Esophagus muscularis mucosa (tissue), 4 donors: ENCODE measurements around the gene DIP2C. TPM values are rescaled to one million over a fixed set of nuclear protein-coding genes. Genes with fewer than 3 reads are reported as not detected.

Experiments
- DNase-seq: peaks from one replicate; pipeline ENCODE4 v3.0.0-alpha.2; 2017; ENCODE audit errors: extremely low spot score
- H3K27ac ChIP-seq, 4 donors: fragments of 200-600 bp; sonication (generic); replicated peaks in 1 of 4; 1 replicate in 3 of 4; 2 replicates in 1 of 4; pipeline ENCODE4 v1.5.1; 2016 to 2019; ENCODE audit warnings: mild to moderate bottlenecking in 1 of 4
- H3K27me3 ChIP-seq, 4 donors: fragments of 200-600 bp; sonication (generic); one replicate each; pipeline versions ENCODE4 v1.5.1 to v1.6.0; 2016 to 2019
- H3K36me3 ChIP-seq, 4 donors: fragments of 200-600 bp; sonication (generic); one replicate each; pipeline ENCODE4 v1.5.1; 2016 to 2019
- H3K4me1 ChIP-seq, 4 donors: fragments of 200-600 bp; sonication (generic); one replicate each; pipeline ENCODE4 v1.5.1; 2016 to 2019
- H3K4me3 ChIP-seq, 4 donors: fragments of 200-600 bp; sonication (generic); 1 replicate in 2 of 4; 2 replicates in 2 of 4; pipeline ENCODE4 v1.5.1; 2016 to 2019; ENCODE audit warnings: mild to moderate bottlenecking in 4 of 4, moderate library complexity in 1 of 4
- H3K9me3 ChIP-seq, 4 donors: fragments of 200-600 bp; sonication (generic); 1 replicate in 3 of 4; 2 replicates in 1 of 4; pipeline ENCODE4 v1.5.1; 2016 to 2019
- CTCF ChIP-seq, 3 experiments: fragments of 200-600 bp in 2 of 3; fragments of 450-650 bp in 1 of 3; sonication (generic) in 2 of 3; IDR thresholded peaks; one replicate each; pipeline ENCODE4 v1.5.1; 2017 to 2019; ENCODE audit warnings: antibody characterized with exemption in 3 of 3, mild to moderate bottlenecking in 2 of 3, moderate library complexity in 1 of 3
- EP300 ChIP-seq: sonication (generic); formaldehyde crosslinking; IDR thresholded peaks from one replicate; pipeline ENCODE4 v1.6.1; 2017; ENCODE audit warnings: antibody characterized with exemption
- POLR2A ChIP-seq: fragments of 450-650 bp; IDR thresholded peaks from one replicate; pipeline ENCODE4 v1.6.1; 2017; ENCODE audit warnings: antibody characterized with exemption, moderate library complexity, mild to moderate bottlenecking, low read depth
- POLR2AphosphoS5 ChIP-seq, 2 donors: sonication (generic); formaldehyde crosslinking; IDR thresholded peaks; one replicate each; pipeline ENCODE4 v1.6.1; 2017; ENCODE audit warnings: antibody characterized with exemption in 2 of 2
- WGBS: methylation state at CpG from one replicate; pipeline ENCODE4 v1.1.5; 2018; 5-methylcytosine and 5-hydroxymethylcytosine counted together
- intact Hi-C: fragments of 100-400 bp; cut with DNase I; formaldehyde crosslinking; loops from one replicate; pipeline ENCODE4 v1.15.1; 2023
- total RNA-seq, 4 donors: library from RNA; depleted of rRNA; stranded (reverse); fragments of >200 nt; gene quantifications; one replicate each; pipeline versions ENCODE4 v1.1.0 to v1.2.1, GENCODE V29; 2016

Gene DIP2C
- total RNA-seq, 4 donors from 2014 or later = 38.6 to 66.4 (median 55.7) TPM

- Histone ChIP-seq H3K27ac (peak overlapping the region in 3 of 4 donors; percentile 7 to 98 (median 95)), H3K4me1 (peaks cover 43 to 77% (median 73%) of the 10 kb centered on the region in 4 donors), H3K27me3 (no peaks in the 10 kb centered on the region), H3K36me3 (no peaks in the 10 kb centered on the region), H3K4me3 (no peak overlapping the region), H3K9me3 (no peaks in the 10 kb centered on the region)
- WGBS = 86% methylated on average over 7 of the region's 7 CpGs
- no peak for TF ChIP-seq EP300
- no peak for TF ChIP-seq POLR2A
- TF ChIP-seq POLR2AphosphoS5 (IDR thresholded peaks at IDR 0.05) = no peak
- TF ChIP-seq CTCF (IDR thresholded peaks at IDR 0.05) = no peak
- peak; percentile 64 for DNase-seq
- intact Hi-C loops = loop anchor here (10.0 kb wide), 1 partner anchor 61 kb away; no protein-coding TSS in a partner anchor
Observed at GRCh38 chr10:685613-686012, 3.9 kb downstream of the DIP2C start.

- TF ChIP-seq EP300 (peak; percentile 81), CTCF (IDR thresholded peaks at IDR 0.05) (peak in 2 of 3 experiments; percentile 20 to 28), POLR2A (no peak), POLR2AphosphoS5 (IDR thresholded peaks at IDR 0.05) (peak; percentile 68 to 72)
- Histone ChIP-seq H3K36me3 (no peaks in the 10 kb centered on the region), H3K4me3 (peak overlapping the region; percentile 31 to 51 (median 39)), H3K27ac (peak overlapping the region; percentile 76 to 95 (median 84)), H3K9me3 (no peaks in the 10 kb centered on the region), H3K4me1 (peaks cover 50 to 82% (median 78%) of the 10 kb centered on the region in 4 donors), H3K27me3 (no peaks in the 10 kb centered on the region)
- 37% methylated on average over 23 of the region's 23 CpGs for WGBS
- no peak for DNase-seq
- intact Hi-C loops = loop anchor here (10.0 kb wide), 1 partner anchor 59 kb away; no protein-coding TSS in a partner anchor
Observed at GRCh38 chr10:683448-684071, 5.9 kb downstream of the DIP2C start.

- WGBS = 74% methylated on average over 14 of the region's 14 CpGs
- peak overlapping the region; percentile 76 to 95 (median 84) for H3K27ac ChIP-seq
- H3K9me3 ChIP-seq = no peaks in the 10 kb centered on the region
- H3K4me3 ChIP-seq = peak overlapping the region; percentile 31 to 51 (median 39)
- H3K27me3 ChIP-seq = no peaks in the 10 kb centered on the region
- DNase-seq = no peak
- no peaks in the 10 kb centered on the region for H3K36me3 ChIP-seq
- intact Hi-C loops = loop anchor here (10.0 kb wide), 1 partner anchor 58 kb away; no protein-coding TSS in a partner anchor
- H3K4me1 ChIP-seq = peaks cover 50 to 83% (median 78%) of the 10 kb centered on the region in 4 donors
- no peak for TF ChIP-seq POLR2AphosphoS5 (IDR thresholded peaks at IDR 0.05)
- no peak for TF ChIP-seq EP300
- TF ChIP-seq CTCF (IDR thresholded peaks at IDR 0.05) = no peak
- TF ChIP-seq POLR2A = no peak
Observed at GRCh38 chr10:682931-683447, 6.5 kb downstream of the DIP2C start.

GRCh38 chr10:681670-682318, 7.7 kb downstream of the DIP2C start:
- Histone ChIP-seq H3K4me1 (peaks cover 53 to 82% (median 76%) of the 10 kb centered on the region in 4 donors), H3K9me3 (no peaks in the 10 kb centered on the region), H3K27ac (peak overlapping the region; percentile 44 to 95 (median 70)), H3K4me3 (no peak overlapping the region), H3K27me3 (no peaks in the 10 kb centered on the region), H3K36me3 (no peaks in the 10 kb centered on the region)
- DNase-seq = no peak
- intact Hi-C loops = loop anchor here (10.0 kb wide), 1 partner anchor 57 kb away; no protein-coding TSS in a partner anchor
- TF ChIP-seq POLR2AphosphoS5 (IDR thresholded peaks at IDR 0.05) = no peak
- no peak for TF ChIP-seq POLR2A
- WGBS = 96% methylated on average over 9 of the region's 9 CpGs

GRCh38 chr10:680745-681144, 8.7 kb downstream of the DIP2C start:
- TF ChIP-seq CTCF (IDR thresholded peaks at IDR 0.05) (no peak), POLR2AphosphoS5 (IDR thresholded peaks at IDR 0.05) (no peak), EP300 (no peak), POLR2A (no peak)
- H3K4me1 ChIP-seq = peaks cover 53 to 72% (median 70%) of the 10 kb centered on the region in 4 donors
- no peaks in the 10 kb centered on the region for H3K36me3 ChIP-seq
- H3K4me3 ChIP-seq = no peak overlapping the region
- peak; percentile 42 for DNase-seq
- peak overlapping the region; percentile 42 to 95 (median 70) for H3K27ac ChIP-seq
- intact Hi-C loops = loop anchor here (10.0 kb wide), 1 partner anchor 56 kb away; no protein-coding TSS in a partner anchor
- no peaks in the 10 kb centered on the region for H3K27me3 ChIP-seq
- no peaks in the 10 kb centered on the region for H3K9me3 ChIP-seq
- 82% methylated on average over 12 of the region's 12 CpGs for WGBS
